HG02610 (cell line): ENCODE results near the gene RSPH10B2.
"Not testable (repeated sequence)": the region's sequence is repeated elsewhere in the genome, so short reads cannot be mapped to it uniquely, and the experiment has no call there.

ENCODE experiments used
- ATAC-seq: cut with Tn5 transposase; IDR thresholded peaks from one replicate; pipeline ENCODE4 v1.9.1; 2021; ENCODE audit warnings: mild to moderate bottlenecking, moderate library complexity; ENCODE audit not compliant: unreplicated experiment

Gene RSPH10B2

DNA sequence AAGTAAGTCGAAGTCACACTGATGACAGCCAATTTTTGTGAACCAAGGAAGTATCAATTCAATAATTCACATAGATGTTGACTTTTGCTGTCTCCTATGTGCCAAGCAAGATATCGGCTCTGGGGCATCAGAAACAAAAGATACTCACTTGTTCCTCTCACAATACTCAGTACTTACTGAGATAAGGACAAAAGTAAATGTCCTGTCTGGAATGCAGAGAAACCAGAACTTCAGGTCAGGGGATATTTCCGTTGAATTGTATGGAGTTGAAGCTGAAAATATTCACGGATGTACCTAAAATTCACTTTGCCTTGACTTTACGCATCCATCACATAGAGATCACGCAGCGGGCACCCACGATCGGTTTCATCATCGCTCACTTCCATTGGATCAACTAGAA, 83.2 kb downstream of the RSPH10B2 start:
- not testable (repeated sequence) for ATAC-seq

DNA sequence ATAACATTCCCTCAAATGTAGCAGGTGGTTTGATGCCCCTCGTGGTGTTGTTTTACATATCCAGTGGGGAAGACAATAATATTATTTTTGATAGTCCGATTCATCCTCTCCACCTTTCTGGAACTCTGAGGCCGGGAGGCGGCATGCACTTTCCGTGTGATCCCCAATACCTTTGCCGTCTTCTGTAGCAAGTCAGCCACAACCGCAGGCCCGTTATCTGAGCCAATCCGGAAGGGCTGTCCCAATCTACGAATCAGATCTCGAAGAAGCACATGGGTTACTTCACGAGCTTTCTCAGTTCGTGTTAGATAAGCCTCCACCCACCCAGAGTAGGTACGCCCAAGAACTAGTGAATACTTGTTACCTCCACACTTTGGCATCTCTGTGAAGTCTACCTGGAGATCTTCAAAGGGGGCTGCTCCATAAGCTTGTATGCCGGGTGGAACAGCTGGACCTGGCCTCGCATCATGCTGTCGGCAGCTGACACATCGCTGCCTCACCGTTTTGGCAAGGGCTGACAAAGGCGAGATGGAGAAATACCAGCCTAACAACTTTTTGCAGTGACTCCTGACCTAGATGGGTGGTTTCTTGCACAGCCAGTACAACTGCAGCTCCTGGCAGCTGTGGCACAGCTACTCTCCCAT, 88.5 kb downstream of the RSPH10B2 start:
- not testable (repeated sequence) for ATAC-seq

DNA sequence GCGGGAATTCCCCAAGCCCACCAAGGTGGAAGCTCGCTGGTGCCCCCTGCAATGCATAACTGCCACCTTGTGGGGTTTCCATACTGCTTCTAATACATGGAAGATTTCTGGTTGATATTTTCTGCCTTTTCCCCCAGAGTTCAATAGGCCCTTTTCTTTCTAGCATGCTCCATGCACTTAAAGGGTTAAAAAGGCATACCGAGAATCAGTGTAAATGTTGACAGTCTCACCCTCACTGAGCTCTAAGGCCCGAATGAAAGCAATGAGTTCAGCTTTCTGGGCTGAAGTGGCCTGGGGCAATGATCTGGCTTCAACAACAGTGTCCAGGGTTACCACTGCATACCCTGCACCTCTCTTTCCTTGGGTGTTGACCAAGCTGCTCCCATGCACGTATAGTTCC, 89.2 kb downstream of the RSPH10B2 start:
- not testable (repeated sequence) for ATAC-seq

- not testable (repeated sequence) for ATAC-seq
These were observed 89.8 kb downstream of the RSPH10B2 start for GRCh38 chr7:6843654-6844053.

DNA sequence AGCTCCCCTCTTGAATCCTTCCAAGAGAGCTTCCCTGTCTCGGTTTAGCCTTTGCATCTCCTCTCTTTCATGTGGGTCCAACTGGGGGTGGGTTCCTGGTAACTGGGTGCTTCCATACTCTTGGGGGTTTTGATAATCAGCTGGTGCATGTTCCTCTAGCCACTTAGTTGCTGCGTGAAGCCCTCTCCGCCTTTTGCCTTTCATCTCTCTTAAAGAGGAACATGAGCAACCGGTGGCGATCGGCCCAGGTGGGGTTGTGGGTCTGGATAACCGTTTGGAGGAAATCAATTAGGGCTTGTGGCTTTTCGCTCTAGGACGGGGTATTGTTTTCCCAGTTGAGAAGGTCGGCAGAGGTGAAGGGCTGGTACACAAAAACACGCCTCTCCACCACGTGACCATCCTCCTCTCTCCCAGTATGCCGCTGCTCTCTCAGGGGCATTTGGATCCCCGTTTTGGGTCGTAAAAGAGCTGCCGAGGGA, 92.1 kb downstream of the RSPH10B2 start:
- not testable (repeated sequence) for ATAC-seq

DNA sequence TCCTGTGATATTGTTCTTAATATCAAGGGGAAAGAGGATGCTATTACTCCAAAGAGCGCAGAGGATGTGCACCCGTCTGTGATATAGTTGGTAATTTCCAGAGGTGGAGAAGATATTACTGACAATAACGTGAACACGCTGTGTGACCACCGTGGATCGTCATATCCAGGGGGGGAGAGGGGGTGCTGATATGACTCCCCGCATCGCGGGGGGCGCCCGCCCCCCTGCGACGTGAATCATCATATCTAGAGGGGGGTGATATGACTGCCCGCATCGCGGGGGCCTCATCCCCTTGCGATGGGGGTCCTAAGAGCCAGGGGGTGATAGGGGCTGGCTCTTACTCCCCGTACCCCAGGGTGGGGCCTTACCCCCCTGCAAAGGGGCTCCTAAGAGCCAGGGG, 93.8 kb downstream of the RSPH10B2 start:
- ATAC-seq = not testable (repeated sequence)
